ENCODE results near the gene C19orf47.

The C19orf47 gene

DNA sequence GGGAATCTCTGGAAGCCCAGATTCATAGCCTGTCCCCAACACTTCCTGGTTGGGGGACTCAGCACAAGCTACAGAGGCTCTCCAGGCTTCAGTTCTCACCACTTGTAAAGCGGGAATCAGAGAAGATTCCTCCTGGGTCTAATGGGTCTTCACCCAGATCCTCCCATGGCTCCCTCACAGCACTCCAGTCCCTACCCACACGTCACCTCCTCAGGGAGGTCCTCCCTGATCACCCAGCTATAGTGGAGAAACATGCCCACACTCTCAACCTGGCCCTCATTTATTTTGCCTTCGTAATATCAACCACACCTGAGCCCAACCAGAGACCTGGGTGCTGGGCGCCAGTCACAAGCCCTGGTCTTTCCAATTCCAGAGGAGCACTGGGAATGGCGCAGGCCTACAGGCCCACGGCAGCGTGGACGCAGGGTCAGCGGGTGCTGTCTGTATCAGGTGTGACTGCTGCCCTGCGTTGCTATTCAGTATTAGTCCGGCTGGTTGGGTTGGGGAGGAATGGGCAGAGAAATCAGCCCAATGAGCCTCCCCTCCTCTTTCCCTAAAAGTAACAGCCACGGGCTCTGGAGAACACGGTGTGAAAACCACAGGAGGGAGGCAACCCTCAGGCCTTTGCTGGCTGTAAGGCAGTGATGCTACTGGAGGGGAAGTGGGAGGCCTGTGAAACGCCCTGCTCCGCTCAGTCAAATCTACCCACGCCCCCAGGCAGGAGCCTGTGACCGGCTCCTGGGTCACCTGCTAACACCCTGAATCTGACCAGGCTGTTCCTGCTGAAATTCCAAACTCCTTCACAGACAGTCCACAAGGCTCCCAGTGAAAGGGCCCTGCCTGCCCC, 68.2 kb downstream of the C19orf47 start:
- no peak overlapping the region for H3K4me3 ChIP-seq (ENCODE audit: control insufficient read depth, low read depth, low read length)
- TF ChIP-seq, protein P1, sequence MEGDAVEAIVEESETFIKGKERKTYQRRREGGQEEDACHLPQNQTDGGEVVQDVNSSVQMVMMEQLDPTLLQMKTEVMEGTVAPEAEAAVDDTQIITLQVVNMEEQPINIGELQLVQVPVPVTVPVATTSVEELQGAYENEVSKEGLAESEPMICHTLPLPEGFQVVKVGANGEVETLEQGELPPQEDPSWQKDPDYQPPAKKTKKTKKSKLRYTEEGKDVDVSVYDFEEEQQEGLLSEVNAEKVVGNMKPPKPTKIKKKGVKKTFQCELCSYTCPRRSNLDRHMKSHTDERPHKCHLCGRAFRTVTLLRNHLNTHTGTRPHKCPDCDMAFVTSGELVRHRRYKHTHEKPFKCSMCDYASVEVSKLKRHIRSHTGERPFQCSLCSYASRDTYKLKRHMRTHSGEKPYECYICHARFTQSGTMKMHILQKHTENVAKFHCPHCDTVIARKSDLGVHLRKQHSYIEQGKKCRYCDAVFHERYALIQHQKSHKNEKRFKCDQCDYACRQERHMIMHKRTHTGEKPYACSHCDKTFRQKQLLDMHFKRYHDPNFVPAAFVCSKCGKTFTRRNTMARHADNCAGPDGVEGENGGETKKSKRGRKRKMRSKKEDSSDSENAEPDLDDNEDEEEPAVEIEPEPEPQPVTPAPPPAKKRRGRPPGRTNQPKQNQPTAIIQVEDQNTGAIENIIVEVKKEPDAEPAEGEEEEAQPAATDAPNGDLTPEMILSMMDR (conservative IDR thresholded peaks at IDR 0.05; ENCODE audit: control insufficient read depth, insufficient read depth, low read depth, low read length) = no peak
- DNase-seq (ENCODE audit: low read depth) = peak; percentile 21

DNA sequence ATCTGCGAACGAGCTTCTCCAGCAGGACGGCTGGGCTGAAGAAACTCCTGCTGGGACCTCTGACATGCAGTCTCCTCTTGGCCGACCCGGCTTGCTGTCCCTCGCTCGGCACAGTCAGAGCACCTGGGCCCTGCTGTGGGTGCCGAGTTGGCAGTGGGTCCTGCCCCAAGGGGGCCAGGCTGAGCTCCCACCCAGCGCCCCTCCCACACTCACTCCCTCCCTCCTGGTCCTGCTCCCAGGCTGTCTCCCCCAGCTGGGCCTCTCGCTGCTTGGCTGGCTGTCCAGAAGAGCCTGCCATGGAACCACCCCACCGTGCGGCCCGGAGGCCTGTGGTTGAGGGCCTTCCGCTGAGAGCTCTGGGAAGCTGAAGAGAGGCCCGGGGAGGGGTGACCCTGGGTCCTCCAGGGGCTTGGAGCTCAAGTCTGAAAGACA, 69.1 kb downstream of the C19orf47 start:
- peak overlapping the region; percentile 7 for H3K4me3 ChIP-seq (ENCODE audit: control insufficient read depth, low read depth, low read length)
- TF ChIP-seq, protein P1 (conservative IDR thresholded peaks at IDR 0.05; ENCODE audit: control insufficient read depth, insufficient read depth, low read depth, low read length) = no peak
- peak; percentile 62 for DNase-seq (ENCODE audit: low read depth)

DNA sequence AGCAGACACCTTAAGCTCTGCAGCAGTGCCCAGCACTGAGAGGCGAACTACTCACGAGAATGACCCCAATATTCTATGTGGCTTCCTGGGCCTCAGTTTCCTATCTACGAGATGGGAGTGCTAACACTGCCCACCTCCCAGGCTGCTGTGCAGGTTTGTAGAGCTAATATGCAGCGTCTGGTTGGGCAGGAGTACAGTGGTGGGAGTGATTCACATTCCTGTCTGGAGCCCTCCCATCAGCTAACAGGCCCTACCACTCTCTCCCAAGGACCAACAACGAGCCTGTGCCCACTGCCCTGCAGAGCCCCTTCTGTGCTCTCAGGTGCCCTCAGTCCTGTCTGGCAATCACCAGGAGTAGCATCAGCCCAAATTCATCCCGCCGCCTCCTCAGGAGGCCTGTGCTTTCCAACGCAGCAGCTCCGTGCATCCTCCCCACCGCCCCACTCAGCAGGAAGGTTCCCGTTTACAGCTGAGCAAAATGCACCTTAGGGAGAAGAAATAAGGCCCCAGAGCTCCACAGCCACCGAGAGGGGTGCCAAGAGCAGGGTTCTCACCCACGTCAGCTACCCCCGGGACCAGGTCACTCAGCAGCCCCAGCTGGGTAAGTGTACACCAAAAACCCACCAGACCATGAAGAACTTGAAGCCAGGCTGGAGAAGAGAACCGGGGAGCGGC, 69.7 kb downstream of the C19orf47 start:
- DNase-seq (ENCODE audit: low read depth) = peak; percentile 20
- TF ChIP-seq, protein P1 (conservative IDR thresholded peaks at IDR 0.05; ENCODE audit: control insufficient read depth, insufficient read depth, low read depth, low read length) = no peak
- peak overlapping the region; percentile 7 for H3K4me3 ChIP-seq (ENCODE audit: control insufficient read depth, low read depth, low read length)

DNA sequence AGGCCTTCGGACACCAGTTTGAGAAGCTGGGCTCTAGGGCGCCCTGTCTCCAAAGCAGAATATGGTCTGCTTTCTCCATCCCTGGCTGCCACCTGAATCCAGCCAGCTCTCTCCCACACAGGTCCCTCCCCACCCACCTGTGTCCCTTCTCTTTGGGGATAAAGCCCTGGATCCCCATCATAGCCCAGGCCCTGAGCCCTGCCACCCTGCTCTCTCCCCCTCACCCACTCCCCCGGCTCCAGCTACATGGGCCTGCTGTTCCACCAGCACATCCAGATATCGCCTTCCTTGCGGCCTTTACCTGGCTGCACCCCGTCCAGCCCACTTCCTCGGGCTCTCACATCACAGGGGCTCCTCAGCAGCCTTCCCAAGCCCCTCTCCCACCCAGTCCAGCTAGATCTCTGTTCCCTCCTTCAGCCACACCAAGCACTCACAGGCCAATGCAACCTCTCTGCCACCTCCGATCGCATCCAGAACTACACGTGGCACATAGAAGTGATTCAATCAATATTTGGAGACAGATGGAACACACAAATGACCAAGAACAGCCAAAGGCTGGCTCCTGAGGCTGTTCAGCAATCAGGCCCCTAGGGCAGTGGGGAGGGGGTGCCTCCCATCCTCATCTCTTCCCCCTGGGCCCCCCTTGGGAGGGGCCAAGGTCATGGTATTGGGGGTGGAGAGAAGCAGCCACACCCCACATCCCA, 70.7 kb downstream of the C19orf47 start:
- H3K4me3 ChIP-seq (ENCODE audit: control insufficient read depth, low read depth, low read length) = no peak overlapping the region
- TF ChIP-seq, protein P1 (conservative IDR thresholded peaks at IDR 0.05; ENCODE audit: control insufficient read depth, insufficient read depth, low read depth, low read length) = no peak
- DNase-seq (ENCODE audit: low read depth) = no peak

GRCh38 chr19:40274585-40275544, 73.3 kb downstream of the C19orf47 start:
- DNase-seq (ENCODE audit: low read depth) = no peak
- TF ChIP-seq, protein P1 (conservative IDR thresholded peaks at IDR 0.05; ENCODE audit: control insufficient read depth, insufficient read depth, low read depth, low read length) = no peak
- H3K4me3 ChIP-seq (ENCODE audit: control insufficient read depth, low read depth, low read length) = no peak overlapping the region

All from fibroblast of mammary gland (primary cell).